Parathyroid adenoma (tissue), 2 donors: ENCODE measurements around the gene PCDHGB3.

Experiments used
- H2AFZ ChIP-seq: fragments of 300-600 bp; sonication (generic); one replicate; pipeline ENCODE4 v1.7.0; 2017; ENCODE audit warnings: antibody characterized with exemption, mild to moderate bottlenecking
- H3K27ac ChIP-seq: fragments of 300-600 bp; sonication (generic); one replicate; pipeline ENCODE4 v1.7.0; 2017
- H3K27me3 ChIP-seq: fragments of 300-600 bp; sonication (generic); one replicate; pipeline ENCODE4 v1.7.0; 2017; ENCODE audit warnings: low read length; ENCODE audit not compliant: control insufficient read depth, insufficient read depth
- H3K36me3 ChIP-seq: fragments of 300-600 bp; sonication (generic); one replicate; pipeline ENCODE4 v1.7.0; 2017; ENCODE audit warnings: low read length; ENCODE audit not compliant: control insufficient read depth, insufficient read depth
- H3K4me1 ChIP-seq: fragments of 300-600 bp; sonication (generic); one replicate; pipeline ENCODE4 v1.7.0; 2017; ENCODE audit warnings: control low read depth
- H3K4me2 ChIP-seq: fragments of 300-600 bp; sonication (generic); one replicate; pipeline ENCODE4 v1.7.0; 2017; ENCODE audit warnings: low read length
- H3K4me3 ChIP-seq: fragments of 300-600 bp; sonication (generic); one replicate; pipeline ENCODE4 v1.7.0; 2017; ENCODE audit warnings: low read depth, low read length
- H3K79me2 ChIP-seq: fragments of 300-600 bp; sonication (generic); one replicate; pipeline ENCODE4 v1.7.0; 2017; ENCODE audit warnings: control low read depth
- H3K9ac ChIP-seq: fragments of 300-600 bp; sonication (generic); one replicate; pipeline ENCODE4 v1.7.0; 2017; ENCODE audit warnings: mild to moderate bottlenecking
- H3K9me3 ChIP-seq: fragments of 300-600 bp; sonication (generic); one replicate; pipeline ENCODE4 v1.7.0; 2017; ENCODE audit warnings: low read length; ENCODE audit not compliant: control insufficient read depth
- TF ChIP-seq, protein P1 (sequence below): fragments of 300-600 bp; sonication (generic); IDR thresholded peaks from one replicate; pipeline ENCODE4 v1.7.0; 2017; ENCODE audit warnings: antibody characterized with exemption, mild to moderate bottlenecking
- donor health status: primary hyperparathyroidism.

Gene PCDHGB3

DNA sequence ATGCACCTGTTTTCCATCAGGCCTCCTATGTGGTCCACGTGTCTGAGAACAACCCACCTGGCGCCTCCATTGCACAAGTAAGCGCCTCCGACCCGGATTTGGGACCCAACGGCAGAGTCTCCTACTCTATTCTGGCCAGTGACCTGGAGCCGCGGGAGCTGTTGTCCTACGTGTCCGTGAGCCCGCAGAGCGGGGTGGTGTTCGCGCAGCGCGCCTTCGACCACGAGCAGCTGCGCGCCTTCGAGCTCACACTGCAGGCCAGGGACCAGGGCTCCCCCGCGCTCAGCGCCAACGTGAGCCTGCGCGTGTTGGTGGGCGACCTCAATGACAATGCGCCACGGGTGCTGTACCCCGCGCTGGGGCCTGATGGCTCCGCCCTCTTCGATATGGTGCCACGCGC is 18.5 kb upstream of the PCDHGB3 start:
- Histone ChIP-seq H2AFZ (no peak overlapping the region), H3K9ac (no peak overlapping the region), H3K36me3 (peaks cover 2% of the 10 kb centered on the region), H3K79me2 (no peaks in the 10 kb centered on the region), H3K4me2 (no peak overlapping the region), H3K4me3 (no peak overlapping the region), H3K9me3 (peaks cover 5% of the 10 kb centered on the region), H3K4me1 (no peaks in the 10 kb centered on the region), H3K27me3 (no peaks in the 10 kb centered on the region), H3K27ac (no peak overlapping the region)
- TF ChIP-seq, protein P1, sequence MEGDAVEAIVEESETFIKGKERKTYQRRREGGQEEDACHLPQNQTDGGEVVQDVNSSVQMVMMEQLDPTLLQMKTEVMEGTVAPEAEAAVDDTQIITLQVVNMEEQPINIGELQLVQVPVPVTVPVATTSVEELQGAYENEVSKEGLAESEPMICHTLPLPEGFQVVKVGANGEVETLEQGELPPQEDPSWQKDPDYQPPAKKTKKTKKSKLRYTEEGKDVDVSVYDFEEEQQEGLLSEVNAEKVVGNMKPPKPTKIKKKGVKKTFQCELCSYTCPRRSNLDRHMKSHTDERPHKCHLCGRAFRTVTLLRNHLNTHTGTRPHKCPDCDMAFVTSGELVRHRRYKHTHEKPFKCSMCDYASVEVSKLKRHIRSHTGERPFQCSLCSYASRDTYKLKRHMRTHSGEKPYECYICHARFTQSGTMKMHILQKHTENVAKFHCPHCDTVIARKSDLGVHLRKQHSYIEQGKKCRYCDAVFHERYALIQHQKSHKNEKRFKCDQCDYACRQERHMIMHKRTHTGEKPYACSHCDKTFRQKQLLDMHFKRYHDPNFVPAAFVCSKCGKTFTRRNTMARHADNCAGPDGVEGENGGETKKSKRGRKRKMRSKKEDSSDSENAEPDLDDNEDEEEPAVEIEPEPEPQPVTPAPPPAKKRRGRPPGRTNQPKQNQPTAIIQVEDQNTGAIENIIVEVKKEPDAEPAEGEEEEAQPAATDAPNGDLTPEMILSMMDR: no peak

DNA sequence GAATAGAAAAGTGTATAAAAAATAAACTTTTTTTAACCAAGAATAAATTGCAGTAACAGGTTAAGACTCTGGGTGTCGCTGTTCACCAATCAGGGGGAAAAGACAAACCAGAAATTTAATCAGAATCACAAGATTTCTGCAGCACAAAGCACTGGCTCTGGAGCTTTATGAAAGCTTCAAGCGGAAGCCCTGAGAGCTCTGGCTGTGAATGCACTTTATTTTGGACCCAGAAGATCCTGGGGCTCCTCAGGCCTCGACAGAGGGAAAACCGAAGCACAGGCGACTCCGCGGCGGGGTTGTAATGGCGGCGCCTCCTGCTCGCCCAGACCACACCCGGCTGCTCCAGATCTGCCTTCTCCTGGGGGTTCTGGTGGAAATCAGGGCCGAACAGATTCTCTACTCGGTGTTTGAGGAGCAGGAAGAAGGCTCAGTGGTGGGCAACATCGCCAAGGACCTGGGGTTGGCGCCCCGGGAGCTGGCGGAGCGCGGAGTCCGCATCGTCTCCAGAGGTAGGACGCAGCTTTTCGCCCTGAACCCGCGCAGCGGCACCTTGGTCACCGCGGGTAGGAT is 15.1 kb upstream of the PCDHGB3 start, which contains the start of gene PCDHGA4:
Gene PCDHGA4, plus strand, starts transcription at position 122 of the 570 bp plus-strand sequence. Its CDS starts 87 bp downstream, at position 209.
- TF ChIP-seq, protein P1: no peak
- no peaks in the 10 kb centered on the region for H3K79me2 ChIP-seq
- H3K27me3 ChIP-seq: no peaks in the 10 kb centered on the region
- peaks cover 5% of the 10 kb centered on the region for H3K36me3 ChIP-seq
- no peak within 1 kb of the TSS for H2AFZ ChIP-seq
- no peak within 1 kb of the TSS for H3K4me2 ChIP-seq
- H3K9ac ChIP-seq: no peak within 1 kb of the TSS
- H3K9me3 ChIP-seq: peaks cover 5% of the 10 kb centered on the region
- H3K4me3 ChIP-seq: peak within 1 kb of the TSS; percentile 32
- H3K4me1 ChIP-seq: no peaks in the 10 kb centered on the region
- H3K27ac ChIP-seq: no peak within 1 kb of the TSS

DNA sequence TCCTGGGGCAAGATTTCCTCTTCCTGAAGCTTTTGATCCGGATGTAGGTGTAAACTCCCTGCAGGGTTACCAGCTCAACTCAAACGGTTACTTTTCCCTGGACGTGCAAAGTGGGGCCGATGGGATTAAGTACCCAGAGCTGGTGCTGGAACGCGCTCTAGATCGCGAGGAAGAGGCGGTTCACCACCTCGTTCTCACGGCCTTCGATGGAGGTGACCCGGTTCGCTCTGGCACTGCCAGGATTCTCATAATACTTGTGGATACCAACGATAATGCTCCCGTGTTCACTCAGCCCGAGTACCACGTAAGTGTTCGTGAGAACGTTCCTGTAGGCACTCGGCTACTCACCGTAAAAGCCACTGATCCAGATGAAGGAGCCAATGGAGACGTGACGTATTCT is 14.4 kb upstream of the PCDHGB3 start:
- Histone ChIP-seq H3K36me3 (peaks cover 5% of the 10 kb centered on the region), H3K4me1 (no peaks in the 10 kb centered on the region), H3K9me3 (peaks cover 5% of the 10 kb centered on the region), H3K4me3 (peak overlapping the region; percentile 32), H3K27me3 (no peaks in the 10 kb centered on the region), H3K9ac (no peak overlapping the region), H3K4me2 (no peak overlapping the region), H3K79me2 (no peaks in the 10 kb centered on the region), H3K27ac (no peak overlapping the region), H2AFZ (no peak overlapping the region)
- TF ChIP-seq, protein P1: no peak

DNA sequence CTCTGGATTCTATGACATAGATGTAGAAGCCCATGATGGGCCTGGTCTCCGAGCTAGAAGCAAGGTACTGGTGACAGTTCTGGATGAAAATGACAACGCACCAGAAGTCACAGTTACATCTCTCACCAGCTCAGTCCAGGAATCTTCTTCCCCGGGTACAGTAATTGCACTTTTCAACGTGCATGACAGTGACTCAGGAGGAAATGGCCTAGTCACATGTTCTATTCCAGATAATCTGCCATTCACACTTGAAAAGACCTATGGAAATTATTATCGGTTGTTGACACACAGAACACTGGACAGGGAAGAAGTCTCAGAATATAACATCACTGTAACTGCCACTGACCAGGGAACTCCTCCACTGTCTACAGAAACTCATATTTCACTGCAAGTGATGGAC is 13.9 kb upstream of the PCDHGB3 start:
- peaks cover 5% of the 10 kb centered on the region for H3K9me3 ChIP-seq

More for the DNA sequence above, 13.9 kb upstream of the PCDHGB3 start:
- TF ChIP-seq, protein P1: no peak
- Histone ChIP-seq H3K27me3 (no peaks in the 10 kb centered on the region), H3K4me3 (no peak overlapping the region), H3K27ac (no peak overlapping the region), H3K79me2 (no peaks in the 10 kb centered on the region), H3K4me2 (no peak overlapping the region), H3K9ac (no peak overlapping the region), H3K4me1 (no peaks in the 10 kb centered on the region), H3K36me3 (peaks cover 5% of the 10 kb centered on the region), H2AFZ (no peak overlapping the region)
